ENCODE data around the gene CD151.

CD151 gene

GRCh38 chr11:843086-843734 lies 10.5 kb downstream of the CD151 start:
- no peak for DNase-seq (ENCODE audit: low read depth in 2 of 2)

- no peak for DNase-seq (ENCODE audit: low read depth in 2 of 2)
Observed at GRCh38 chr11:843818-844692, 11.3 kb downstream of the CD151 start.

GRCh38 chr11:844693-845644 lies 12.2 kb downstream of the CD151 start:
- DNase-seq (ENCODE audit: low read depth in 2 of 2): no peak

- DNase-seq (ENCODE audit: low read depth in 2 of 2): no peak
Observed at GRCh38 chr11:845872-846495, 13.2 kb downstream of the CD151 start.

GRCh38 chr11:846496-847098 lies 13.8 kb downstream of the CD151 start:
- no peak for DNase-seq (ENCODE audit: low read depth in 2 of 2)

- no peak for DNase-seq (ENCODE audit: low read depth in 2 of 2)
Observed at GRCh38 chr11:847876-848275, 15.1 kb downstream of the CD151 start.

- peak in 1 of 2 donors; percentile 44 for DNase-seq (ENCODE audit: low read depth in 2 of 2)
Observed at GRCh38 chr11:848380-848931, 15.7 kb downstream of the CD151 start.

GRCh38 chr11:849104-849824 lies 16.5 kb downstream of the CD151 start:
- no peak for DNase-seq (ENCODE audit: low read depth in 2 of 2)

GRCh38 chr11:849951-850774 lies 17.4 kb downstream of the CD151 start:
- DNase-seq (ENCODE audit: low read depth in 2 of 2): no peak

- no peak for DNase-seq (ENCODE audit: low read depth in 2 of 2)
Observed at GRCh38 chr11:850775-851763, 18.3 kb downstream of the CD151 start.

- DNase-seq (ENCODE audit: low read depth in 2 of 2): no peak
Observed at GRCh38 chr11:852762-853161, 20.0 kb downstream of the CD151 start.

GRCh38 chr11:853682-854448 lies 21.1 kb downstream of the CD151 start:
- no peak for DNase-seq (ENCODE audit: low read depth in 2 of 2)

GRCh38 chr11:854601-855329 lies 22.0 kb downstream of the CD151 start:
- no peak for DNase-seq (ENCODE audit: low read depth in 2 of 2)

GRCh38 chr11:855330-855674 lies 22.6 kb downstream of the CD151 start:
- DNase-seq (ENCODE audit: low read depth in 2 of 2): no peak

GRCh38 chr11:855796-856195 lies 23.0 kb downstream of the CD151 start:
- no peak for DNase-seq (ENCODE audit: low read depth in 2 of 2)

GRCh38 chr11:856397-856796 lies 23.6 kb downstream of the CD151 start:
- no peak for DNase-seq (ENCODE audit: low read depth in 2 of 2)
